ENCODE data around the gene ZNF600.
A peak's percentile ranks its signal among the peaks of the same experiment; 100 is the strongest.
"Not testable (repeated sequence)": the region's sequence is repeated elsewhere in the genome, so short reads cannot be mapped to it uniquely, and the experiment has no call there.

The ZNF600 gene

GRCh38 chr19:52716522-52716921 is 70.1 kb downstream of the ZNF600 start:
- H3K36me3 ChIP-seq (ENCODE audit: insufficient read depth, low read depth, low read length) = peaks cover 41% of the 10 kb centered on the region
- H3K4me1 ChIP-seq (ENCODE audit: insufficient read depth, low read length) = peaks cover 22% of the 10 kb centered on the region
- H3K9me3 ChIP-seq (ENCODE audit: insufficient read depth, low read depth, low read length) = peaks cover 11% of the 10 kb centered on the region; the same call in 1 of the 2 replicates
- peaks cover 29% of the 10 kb centered on the region; the same call in 1 of the 2 replicates for H3K27me3 ChIP-seq (ENCODE audit: insufficient read depth, low read length)
- no peak overlapping the region for H3K27ac ChIP-seq (ENCODE audit: low read length)
- H3K4me3 ChIP-seq (ENCODE audit: low read length) = peak overlapping the region; percentile 46; the same call in 1 of the 2 replicates
- H3K9ac ChIP-seq (ENCODE audit: low read depth, low read length) = no peak overlapping the region

DNA sequence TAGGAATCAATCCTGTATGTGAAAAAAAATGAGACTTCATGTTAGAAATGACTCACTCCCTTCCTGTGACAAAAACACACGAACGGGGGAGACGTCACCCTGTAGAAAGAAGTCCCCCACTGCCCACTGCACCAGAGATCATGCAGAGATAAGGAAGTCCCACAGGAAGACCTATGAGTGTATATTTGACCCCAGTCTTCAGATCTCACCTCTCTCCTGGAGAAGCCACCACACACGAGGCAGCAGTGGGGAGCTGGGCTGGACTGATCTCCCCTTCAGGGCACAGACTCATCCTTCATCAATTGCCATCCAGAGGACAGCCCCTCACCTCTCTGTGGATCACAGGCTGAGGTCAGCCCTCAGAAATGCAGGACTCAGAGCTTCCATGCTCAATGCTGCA is 70.7 kb downstream of the ZNF600 start:
- H3K27ac ChIP-seq (ENCODE audit: low read length); H3K9me3 ChIP-seq (ENCODE audit: insufficient read depth, low read depth, low read length): not testable (repeated sequence)
- Histone ChIP-seq H3K9ac (ENCODE audit: low read depth, low read length) (peak overlapping the region; percentile 41; the same call in 1 of the 2 replicates), H3K36me3 (ENCODE audit: insufficient read depth, low read depth, low read length) (peaks cover 48% of the 10 kb centered on the region), H3K4me3 (ENCODE audit: low read length) (peak overlapping the region; percentile 46; the same call in 1 of the 2 replicates), H3K27me3 (ENCODE audit: insufficient read depth, low read length) (peaks cover 29% of the 10 kb centered on the region; the same call in 1 of the 2 replicates), H3K4me1 (ENCODE audit: insufficient read depth, low read length) (peaks cover 22% of the 10 kb centered on the region)

DNA sequence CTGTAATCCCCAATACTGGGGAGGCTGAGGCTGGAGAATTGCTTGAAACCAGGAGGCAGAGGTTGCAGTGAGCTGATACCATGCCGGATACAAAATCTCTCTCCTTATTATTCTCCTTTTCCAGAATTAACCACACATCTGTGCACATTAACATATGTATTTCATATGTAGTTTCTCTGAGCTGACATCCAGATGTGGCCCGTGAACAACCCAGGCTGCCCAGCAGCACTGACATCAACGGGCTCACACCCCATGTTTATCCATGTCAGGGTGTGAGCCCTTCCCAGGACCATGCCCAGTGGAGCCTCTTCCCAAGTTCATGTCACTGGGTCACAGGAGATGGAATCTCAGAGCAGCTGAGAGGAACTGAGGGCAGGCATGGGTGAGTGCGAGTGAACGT is 71.3 kb downstream of the ZNF600 start:
- not testable (repeated sequence) for H3K9ac ChIP-seq (ENCODE audit: low read depth, low read length); H3K27ac ChIP-seq (ENCODE audit: low read length); H3K4me3 ChIP-seq (ENCODE audit: low read length); H3K9me3 ChIP-seq (ENCODE audit: insufficient read depth, low read depth, low read length)
- peaks cover 53% of the 10 kb centered on the region for H3K36me3 ChIP-seq (ENCODE audit: insufficient read depth, low read depth, low read length)
- peaks cover 22% of the 10 kb centered on the region for H3K4me1 ChIP-seq (ENCODE audit: insufficient read depth, low read length)
- peaks cover 29% of the 10 kb centered on the region; the same call in 1 of the 2 replicates for H3K27me3 ChIP-seq (ENCODE audit: insufficient read depth, low read length)

All from iPS-20b (cell line).